Iris pigment epithelial cell (primary cell): ENCODE measurements around the gene TREML2.

Experiments
- DNase-seq: peaks from one replicate; pipeline ENCODE4 v3.0.0-alpha.2; 2011; ENCODE audit warnings: low read depth

Gene TREML2

GRCh38 chr6:41147917-41148316, 53.0 kb downstream of the TREML2 start:
- DNase-seq: no peak
